Measurements from ENCODE around the gene VCP.

Gene VCP

GRCh38 chr9:35070823-35071813 is 1.3 kb downstream of the VCP start:
- Histone ChIP-seq H2AFZ (ENCODE audit: low read length) (no peak overlapping the region), H3K79me2 (ENCODE audit: insufficient read depth, low read length) (peaks cover 64% of the 10 kb centered on the region), H3K4me1 (ENCODE audit: insufficient read depth, low read length, poor library complexity, severe bottlenecking) (peaks cover 45% of the 10 kb centered on the region), H3K9ac (ENCODE audit: low read depth, low read length, poor library complexity, severe bottlenecking) (peak overlapping the region; percentile 94), H3K36me3 (ENCODE audit: insufficient read depth, low read length) (peaks cover 30% of the 10 kb centered on the region; the same call in 1 of the 2 replicates), H3K27me3 (ENCODE audit: insufficient read depth, low read length, poor library complexity, severe bottlenecking) (no peaks in the 10 kb centered on the region), H4K20me1 (ENCODE audit: insufficient read depth, low read length, poor library complexity, severe bottlenecking) (peaks cover 60% of the 10 kb centered on the region), H3K9me2 (replicated peaks; ENCODE audit: low read depth, low read length) (no peaks in the 10 kb centered on the region), H3K4me3 (ENCODE audit: low read length, poor library complexity, severe bottlenecking) (peak overlapping the region; percentile 95), H3F3A (ENCODE audit: low read depth) (peaks cover 10% of the 10 kb centered on the region), H3K9me3 (ENCODE audit: insufficient read depth, low read depth, low read length) (no peaks in the 10 kb centered on the region), H3K4me2 (ENCODE audit: low read depth, low read length, poor library complexity, severe bottlenecking) (peak overlapping the region; percentile 99)
- no peak for TF ChIP-seq EZH2phosphoT487 (IDR thresholded peaks at IDR 0.05; ENCODE audit: borderline replicate concordance)

GRCh38 chr9:35069020-35069419 is 3.4 kb downstream of the VCP start:
- Histone ChIP-seq H3K4me3 (ENCODE audit: low read length, poor library complexity, severe bottlenecking) (peak overlapping the region; percentile 95), H2AFZ (ENCODE audit: low read length) (no peak overlapping the region), H3K27me3 (ENCODE audit: insufficient read depth, low read length, poor library complexity, severe bottlenecking) (no peaks in the 10 kb centered on the region), H3K9me2 (replicated peaks; ENCODE audit: low read depth, low read length) (no peaks in the 10 kb centered on the region), H3K79me2 (ENCODE audit: insufficient read depth, low read length) (peaks cover 62% of the 10 kb centered on the region), H4K20me1 (ENCODE audit: insufficient read depth, low read length, poor library complexity, severe bottlenecking) (peaks cover 68% of the 10 kb centered on the region), H3K36me3 (ENCODE audit: insufficient read depth, low read length) (peaks cover 45% of the 10 kb centered on the region), H3K4me1 (ENCODE audit: insufficient read depth, low read length, poor library complexity, severe bottlenecking) (peaks cover 40% of the 10 kb centered on the region), H3F3A (ENCODE audit: low read depth) (peaks cover 10% of the 10 kb centered on the region), H3K4me2 (ENCODE audit: low read depth, low read length, poor library complexity, severe bottlenecking) (peak overlapping the region; percentile 99), H3K9me3 (ENCODE audit: insufficient read depth, low read depth, low read length) (no peaks in the 10 kb centered on the region), H3K9ac (ENCODE audit: low read depth, low read length, poor library complexity, severe bottlenecking) (peak overlapping the region; percentile 10)
- TF ChIP-seq CTCF (conservative IDR thresholded peaks at IDR 0.05; ENCODE audit: low read length) (no peak), EZH2phosphoT487 (IDR thresholded peaks at IDR 0.05; ENCODE audit: borderline replicate concordance) (no peak)

- H3K27me3 ChIP-seq (ENCODE audit: insufficient read depth, low read length, poor library complexity, severe bottlenecking) = no peaks in the 10 kb centered on the region
- peaks cover 7% of the 10 kb centered on the region for H3F3A ChIP-seq (ENCODE audit: low read depth)
- peaks cover 64% of the 10 kb centered on the region for H3K36me3 ChIP-seq (ENCODE audit: insufficient read depth, low read length)
- H2AFZ ChIP-seq (ENCODE audit: low read length) = no peak overlapping the region
- H3K9ac ChIP-seq (ENCODE audit: low read depth, low read length, poor library complexity, severe bottlenecking) = no peak overlapping the region
- H3K4me3 ChIP-seq (ENCODE audit: low read length, poor library complexity, severe bottlenecking) = peak overlapping the region; percentile 95
- H3K9me3 ChIP-seq (ENCODE audit: insufficient read depth, low read depth, low read length) = no peaks in the 10 kb centered on the region
- H3K79me2 ChIP-seq (ENCODE audit: insufficient read depth, low read length) = peaks cover 62% of the 10 kb centered on the region
- TF ChIP-seq EZH2phosphoT487 (IDR thresholded peaks at IDR 0.05; ENCODE audit: borderline replicate concordance) (no peak), CTCF (conservative IDR thresholded peaks at IDR 0.05; ENCODE audit: low read length) (no peak)
- no peaks in the 10 kb centered on the region for H3K9me2 ChIP-seq (replicated peaks; ENCODE audit: low read depth, low read length)
- peak overlapping the region; percentile 99 for H3K4me2 ChIP-seq (ENCODE audit: low read depth, low read length, poor library complexity, severe bottlenecking)
- peaks cover 72% of the 10 kb centered on the region for H4K20me1 ChIP-seq (ENCODE audit: insufficient read depth, low read length, poor library complexity, severe bottlenecking)
- peaks cover 34% of the 10 kb centered on the region for H3K4me1 ChIP-seq (ENCODE audit: insufficient read depth, low read length, poor library complexity, severe bottlenecking)
Observed at GRCh38 chr9:35067056-35067455, 5.4 kb downstream of the VCP start.

Data from Loucy (cell line).